Spleen (tissue), 11 donors: Measurements from ENCODE around the gene RAI14. TPM values are rescaled to one million over a fixed set of nuclear protein-coding genes. Genes with fewer than 3 reads are reported as not detected.

Experiments used
- DNase-seq: peaks from one replicate; pipeline ENCODE4 v3.0.0-alpha.2; 2020
- H3K27ac ChIP-seq, 8 donors: fragments of 200-600 bp; sonication (generic) in 7 of 8; 1 replicate in 4 of 8; 2 replicates in 4 of 8; pipeline versions ENCODE4 v1.5.0 to v1.8.0; 2016 to 2021; ENCODE audit warnings: inconsistent platforms in 4 of 8, mild to moderate bottlenecking in 4 of 8, moderate library complexity in 1 of 8
- H3K27me3 ChIP-seq, 7 donors: fragments of 200-600 bp; sonication (generic) in 6 of 7; replicated peaks in 1 of 7; 1 replicate in 4 of 7; 2 replicates in 3 of 7; pipeline versions ENCODE4 v1.5.0 to v1.8.0; 2016 to 2021; ENCODE audit warnings: inconsistent platforms in 3 of 7, mild to moderate bottlenecking in 1 of 7
- H3K36me3 ChIP-seq, 6 donors: fragments of 200-600 bp; sonication (generic) in 5 of 6; 1 replicate in 4 of 6; 2 replicates in 2 of 6; pipeline versions ENCODE4 v1.5.0 to v1.8.0; 2016 to 2021; ENCODE audit warnings: inconsistent platforms in 2 of 6
- H3K4me1 ChIP-seq, 6 donors: fragments of 200-600 bp; sonication (generic) in 5 of 6; 1 replicate in 3 of 6; 2 replicates in 3 of 6; pipeline versions ENCODE4 v1.5.0 to v1.8.0; 2016 to 2021; ENCODE audit warnings: inconsistent platforms in 3 of 6
- H3K4me3 ChIP-seq, 8 donors: fragments of 200-600 bp; sonication (generic) in 7 of 8; 1 replicate in 4 of 8; 2 replicates in 4 of 8; pipeline versions ENCODE4 v1.5.0 to v1.8.0; 2016 to 2021; ENCODE audit warnings: inconsistent platforms in 4 of 8, mild to moderate bottlenecking in 4 of 8, moderate library complexity in 2 of 8
- H3K9me3 ChIP-seq, 8 donors: fragments of 200-600 bp; sonication (generic) in 7 of 8; 1 replicate in 4 of 8; 2 replicates in 4 of 8; pipeline versions ENCODE4 v1.5.0 to v1.8.0; 2016 to 2021; ENCODE audit warnings: inconsistent platforms in 4 of 8
- CTCF ChIP-seq, 11 experiments: fragments of 200-600 bp in 7 of 11; fragments of 450-650 bp in 4 of 11; sonication (generic) in 4 of 11; IDR thresholded peaks in 8 of 11; conservative IDR thresholded peaks in 3 of 11; 1 replicate in 7 of 11; 2 replicates in 4 of 11; pipeline versions ENCODE4 v1.4.0 to v1.8.0; 2016 to 2021; ENCODE audit warnings: antibody characterized with exemption in 11 of 11, inconsistent platforms in 4 of 11, mild to moderate bottlenecking in 1 of 11
- POLR2A ChIP-seq, 3 donors: fragments of 450-650 bp; IDR thresholded peaks; one replicate each; pipeline ENCODE4 v1.5.1; 2017; ENCODE audit warnings: antibody characterized with exemption in 3 of 3, mild to moderate bottlenecking in 1 of 3
- POLR2AphosphoS5 ChIP-seq, 3 donors: sonication (generic); formaldehyde crosslinking; IDR thresholded peaks; one replicate each; pipeline ENCODE4 v1.5.1; 2017; ENCODE audit warnings: antibody characterized with exemption in 3 of 3
- WGBS, 5 donors: extraction: QIAGEN DNeasy Blood & Tissue Kit in 3 of 5; methylation state at CpG; one replicate each; pipeline versions ENCODE4 v1.1.5 to v1.1.7; 2013 to 2018; 5-methylcytosine and 5-hydroxymethylcytosine counted together
- intact Hi-C: fragments of 100-400 bp; cut with DNase I; formaldehyde crosslinking; loops from one replicate; pipeline ENCODE4 v1.15.0; 2023; ENCODE audit warnings: low total_unique reads
- polyA plus RNA-seq, 3 donors: library from polyadenylated mRNA; stranded (reverse); fragments of 200-250 nt; gene quantifications; one replicate each; pipeline ENCODE4 v1.2.1, GENCODE V29; 2013
- total RNA-seq, 7 donors: library from RNA; depleted of rRNA in 3 of 7; stranded (reverse); fragments of >200 nt in 3 of 7; fragmentation: NEBNext Ultra II Directional in 4 of 7; extraction: Animal tissue kit (Norgen Biotek cat#: 25700) in 4 of 7; gene quantifications; one replicate each; pipeline versions ENCODE4 v1.1.0 to v1.2.1, GENCODE V29; 2016 to 2021
- donor health status: healthy with polysubstance abuse.
- donor health status: DM: no; HTN: no; CAD: no; lungs with moderate emphysema.
- donor health status: DM: no; HTN: no; CAD: no.
- donor health status: Bipolar disorder and iron deficiency.
- donor health status: healthy.
- donor health status: DM: no; HTN: no; CAD: no.
- donor health status: DM: yes; HTN: yes; CAD: no.

Gene RAI14
- total and polyA plus RNA-seq, 10 donors, result 14.2 to 217 (median 116) TPM

DNA sequence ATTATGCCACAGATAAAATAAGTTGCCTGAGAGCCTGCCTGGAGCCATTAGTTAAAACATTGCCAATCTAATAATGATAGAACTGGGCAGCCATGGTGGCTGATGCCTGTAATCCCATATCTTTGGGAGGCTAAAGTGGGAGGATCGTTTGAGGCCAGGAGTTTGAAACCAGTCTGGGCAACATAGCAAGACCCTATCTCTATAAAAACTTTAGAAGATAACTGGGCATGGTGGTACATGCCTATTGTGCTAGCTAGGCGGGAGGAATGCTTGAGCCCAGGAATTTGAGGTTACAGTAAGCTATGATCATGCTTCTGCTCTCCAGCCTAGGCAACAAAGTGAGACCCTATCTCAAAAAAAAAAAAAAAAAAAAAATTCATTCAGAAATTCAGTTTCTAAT lies 52.6 kb downstream of the RAI14 start:
- Histone ChIP-seq H3K27ac (peak overlapping the region in 2 of 8 donors; percentile 7 to 27), H3K4me1 (peaks cover 0 to 63% (median 18%) of the 10 kb centered on the region in 6 donors), H3K36me3 (no peaks in the 10 kb centered on the region), H3K4me3 (no peak overlapping the region), H3K27me3 (no peaks in the 10 kb centered on the region), H3K9me3 (no peaks in the 10 kb centered on the region)
- WGBS, 5 donors, result 74 to 90% (median 82%) methylated on average over 2 of the region's 2 CpGs
- DNase-seq, result no peak
- intact Hi-C loops, result no loop called here
- TF ChIP-seq POLR2AphosphoS5 (IDR thresholded peaks at IDR 0.05) (no peak), CTCF (IDR thresholded peaks at IDR 0.05 in 8 of 11, conservative IDR thresholded peaks at IDR 0.05 in 3 of 11) (no peak), POLR2A (IDR thresholded peaks at IDR 0.05) (no peak)

DNA sequence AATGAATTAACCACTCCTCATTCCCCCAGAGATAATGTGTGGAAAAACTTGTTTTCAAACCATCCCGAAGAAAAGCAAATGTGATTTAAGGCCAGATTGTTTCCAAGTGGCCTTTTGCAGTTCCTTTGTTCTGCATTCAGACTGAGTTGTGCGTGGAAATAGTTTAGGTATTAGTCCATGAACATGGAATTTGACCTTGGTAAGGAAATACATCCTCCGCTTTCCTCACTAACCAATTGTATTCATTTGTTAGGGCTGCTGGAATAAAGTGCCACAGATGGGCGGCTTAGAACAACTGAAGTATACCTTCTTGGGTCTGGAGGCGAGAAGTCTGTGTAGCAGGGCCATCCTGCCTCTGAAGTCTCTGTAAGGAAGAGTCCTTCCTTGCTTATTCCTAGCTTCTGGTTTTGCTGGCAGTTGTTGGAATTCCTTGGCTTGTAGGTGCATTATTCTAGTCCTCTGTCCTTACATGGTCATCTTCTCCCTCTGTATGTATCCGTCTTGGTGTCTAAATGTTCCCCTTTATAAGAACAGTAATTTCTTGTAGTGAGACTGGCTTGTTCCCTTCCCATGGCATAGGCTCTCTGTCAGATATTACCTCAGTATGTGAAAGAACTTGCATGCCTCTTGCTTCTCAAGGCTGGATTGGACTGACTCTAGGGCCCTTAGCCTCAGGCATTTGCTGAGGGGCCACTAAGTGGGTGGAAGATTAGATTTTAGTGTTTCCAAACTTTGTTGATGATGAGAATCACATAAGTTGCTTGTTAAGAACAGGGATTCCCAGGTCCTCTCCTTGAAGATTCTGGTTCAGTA lies 53.9 kb downstream of the RAI14 start:
- no peaks in the 10 kb centered on the region for H3K27me3 ChIP-seq
- H3K36me3 ChIP-seq, result no peaks in the 10 kb centered on the region
- no peaks in the 10 kb centered on the region for H3K9me3 ChIP-seq
- no peak overlapping the region for H3K4me3 ChIP-seq
- H3K27ac ChIP-seq, result peak overlapping the region in 6 of 8 donors; percentile 6 to 56 (median 18)
- intact Hi-C loops, result no loop called here
- WGBS, 5 donors, result 70 to 74% (median 73%) methylated on average over 6 of the region's 6 CpGs
- peaks cover 0 to 60% (median 16%) of the 10 kb centered on the region in 6 donors for H3K4me1 ChIP-seq
- no peak for DNase-seq
- TF ChIP-seq CTCF (IDR thresholded peaks at IDR 0.05 in 8 of 11, conservative IDR thresholded peaks at IDR 0.05 in 3 of 11), result no peak
- TF ChIP-seq POLR2A (IDR thresholded peaks at IDR 0.05), result no peak
- no peak for TF ChIP-seq POLR2AphosphoS5 (IDR thresholded peaks at IDR 0.05)

DNA sequence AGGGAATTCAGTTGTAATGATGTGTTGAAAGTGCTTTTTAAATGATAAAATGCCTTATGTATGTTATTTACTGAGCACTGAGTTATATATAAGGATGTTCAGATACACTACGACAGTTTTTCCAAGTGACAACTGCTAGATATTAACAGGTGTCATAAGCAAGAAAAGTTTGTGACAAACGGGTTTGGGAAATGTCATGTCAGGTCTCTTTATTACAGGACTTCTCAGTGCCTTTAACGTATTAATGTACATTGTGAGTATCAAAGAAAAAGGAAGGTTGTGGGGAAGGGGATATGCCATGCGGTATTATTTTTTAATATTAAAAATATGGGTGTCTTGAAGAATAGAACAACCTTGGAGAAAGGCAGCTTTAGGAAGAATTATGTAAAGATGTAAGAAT lies 56.4 kb downstream of the RAI14 start:
- WGBS, 5 donors, result 87 to 93% (median 91%) methylated on average over 4 of the region's 4 CpGs
- intact Hi-C loops, result no loop called here

More for the DNA sequence above, 56.4 kb downstream of the RAI14 start:
- H3K9me3 ChIP-seq, result no peaks in the 10 kb centered on the region
- peaks cover 3 to 58% (median 19%) of the 10 kb centered on the region in 6 donors for H3K4me1 ChIP-seq
- no peak overlapping the region for H3K4me3 ChIP-seq
- DNase-seq, result no peak
- peak overlapping the region in 1 of 8 donors; percentile 29 for H3K27ac ChIP-seq
- TF ChIP-seq POLR2A (IDR thresholded peaks at IDR 0.05) (no peak), CTCF (IDR thresholded peaks at IDR 0.05 in 8 of 11, conservative IDR thresholded peaks at IDR 0.05 in 3 of 11) (no peak), POLR2AphosphoS5 (IDR thresholded peaks at IDR 0.05) (no peak)
- H3K27me3 ChIP-seq, result no peaks in the 10 kb centered on the region
- H3K36me3 ChIP-seq, result no peaks in the 10 kb centered on the region
